HG02981 (cell line): ENCODE data around the gene TNRC6B.
"Not testable (repeated sequence)": the region's sequence is repeated elsewhere in the genome, so short reads cannot be mapped to it uniquely, and the experiment has no call there.

Source experiments
- ATAC-seq: cut with Tn5 transposase; IDR thresholded peaks from one replicate; pipeline ENCODE4 v1.9.1; 2021; ENCODE audit warnings: mild to moderate bottlenecking, moderate library complexity; ENCODE audit not compliant: unreplicated experiment

The TNRC6B gene

DNA sequence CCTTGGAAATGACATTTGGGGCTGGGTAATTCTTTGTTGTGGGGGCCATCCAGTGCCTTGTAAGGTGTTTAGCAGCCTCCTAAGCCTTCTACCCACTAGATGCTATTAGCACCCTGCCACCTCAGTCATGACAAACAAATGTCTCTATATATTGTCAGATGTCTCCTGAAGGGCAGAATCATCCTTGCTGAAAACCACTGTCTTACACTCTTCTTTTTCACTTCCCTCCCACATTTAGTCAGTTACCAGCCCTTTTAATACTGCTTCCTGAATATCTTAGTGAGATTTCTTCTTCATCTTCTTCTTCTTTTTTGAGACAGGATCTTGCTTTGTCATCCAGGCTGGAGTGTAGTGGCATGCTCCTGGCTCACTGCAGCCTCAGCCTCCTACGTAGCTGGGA lies 33.1 kb downstream of the TNRC6B start:
- ATAC-seq = peak; percentile 61

DNA sequence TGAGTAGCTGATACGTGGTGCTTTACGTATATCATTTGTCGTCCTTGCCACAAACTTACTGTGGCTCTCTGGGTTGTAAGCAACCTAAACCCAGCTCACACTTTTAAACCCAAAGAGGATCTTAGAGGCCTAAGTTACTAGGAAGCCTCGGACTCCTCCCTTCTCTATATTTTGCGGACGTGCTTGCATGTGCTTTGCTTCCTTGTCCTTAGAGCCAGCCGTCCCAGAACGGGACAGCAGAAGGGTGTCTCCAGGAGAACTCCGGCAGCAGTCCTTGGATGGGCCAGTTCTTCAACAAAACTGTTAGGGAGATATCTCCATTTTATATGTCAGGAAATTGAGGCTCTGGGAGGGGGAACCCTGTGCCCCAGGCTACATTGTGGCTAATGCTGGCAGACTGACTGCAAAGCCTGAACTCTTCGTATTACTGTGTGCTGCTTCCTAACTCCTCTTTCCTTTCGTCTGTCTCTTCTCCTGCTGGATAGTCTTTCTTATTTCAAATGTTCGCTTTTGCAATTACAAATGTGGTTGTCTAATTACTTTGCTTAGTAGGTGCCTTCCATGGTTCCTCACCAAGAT lies 33.8 kb downstream of the TNRC6B start:
- ATAC-seq = no peak

DNA sequence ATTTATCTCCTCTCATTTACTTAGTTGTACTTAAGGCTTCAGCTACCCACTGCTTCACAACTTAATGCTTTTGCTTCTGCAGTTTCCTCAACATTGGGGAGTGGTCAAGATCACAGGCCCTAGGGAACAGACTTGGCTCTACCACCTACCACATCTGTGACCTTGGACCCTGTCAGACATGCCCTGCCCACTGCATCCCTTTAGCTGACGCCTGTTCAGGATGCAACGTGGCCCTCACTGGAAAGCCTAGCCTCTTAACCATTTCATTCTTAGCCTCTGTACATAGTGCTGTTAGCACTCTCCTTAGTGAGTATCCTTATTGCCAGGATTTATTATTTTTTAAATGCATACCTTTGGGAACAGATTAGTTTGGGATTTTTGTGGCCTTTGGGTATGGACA lies 34.4 kb downstream of the TNRC6B start:
- no peak for ATAC-seq

DNA sequence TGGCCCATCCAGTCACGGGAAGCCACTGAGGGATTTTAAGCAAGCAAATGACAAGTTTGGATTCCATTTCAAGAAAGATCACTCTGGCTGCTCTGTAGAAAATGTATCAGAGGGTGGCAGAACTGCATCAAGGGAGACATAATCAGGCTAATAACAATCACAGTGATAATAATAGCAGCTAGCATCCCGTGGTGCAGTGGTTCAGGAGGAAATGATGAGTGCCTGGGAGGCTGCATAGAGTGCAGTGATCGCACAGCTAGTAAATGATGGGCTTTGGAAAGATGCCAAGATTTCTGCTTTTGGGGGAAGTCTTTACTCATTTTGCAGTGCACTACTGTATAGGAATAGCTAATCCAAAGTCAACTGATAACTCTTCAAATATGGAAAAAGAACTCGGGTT lies 35.8 kb downstream of the TNRC6B start:
- no peak for ATAC-seq

DNA sequence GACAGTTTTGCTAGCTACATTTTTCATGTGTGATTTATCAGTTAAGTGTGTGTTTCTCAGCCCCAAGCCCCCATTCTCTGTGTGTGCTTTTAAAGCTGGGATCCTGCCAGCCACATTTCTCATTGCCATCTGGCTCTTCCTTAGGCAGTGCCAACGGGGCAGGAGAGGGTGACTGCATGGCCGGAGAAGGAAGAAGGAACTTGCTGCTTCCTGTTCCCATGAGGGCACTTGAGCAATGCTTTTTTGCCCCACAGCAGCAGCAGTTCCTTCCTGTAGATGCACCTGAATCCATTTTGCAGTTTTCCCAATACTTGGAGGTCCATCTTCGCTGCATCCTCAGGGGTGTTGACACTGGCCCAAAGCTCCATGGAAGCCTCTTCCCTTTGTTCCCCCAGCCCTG lies 37.5 kb downstream of the TNRC6B start:
- no peak for ATAC-seq

DNA sequence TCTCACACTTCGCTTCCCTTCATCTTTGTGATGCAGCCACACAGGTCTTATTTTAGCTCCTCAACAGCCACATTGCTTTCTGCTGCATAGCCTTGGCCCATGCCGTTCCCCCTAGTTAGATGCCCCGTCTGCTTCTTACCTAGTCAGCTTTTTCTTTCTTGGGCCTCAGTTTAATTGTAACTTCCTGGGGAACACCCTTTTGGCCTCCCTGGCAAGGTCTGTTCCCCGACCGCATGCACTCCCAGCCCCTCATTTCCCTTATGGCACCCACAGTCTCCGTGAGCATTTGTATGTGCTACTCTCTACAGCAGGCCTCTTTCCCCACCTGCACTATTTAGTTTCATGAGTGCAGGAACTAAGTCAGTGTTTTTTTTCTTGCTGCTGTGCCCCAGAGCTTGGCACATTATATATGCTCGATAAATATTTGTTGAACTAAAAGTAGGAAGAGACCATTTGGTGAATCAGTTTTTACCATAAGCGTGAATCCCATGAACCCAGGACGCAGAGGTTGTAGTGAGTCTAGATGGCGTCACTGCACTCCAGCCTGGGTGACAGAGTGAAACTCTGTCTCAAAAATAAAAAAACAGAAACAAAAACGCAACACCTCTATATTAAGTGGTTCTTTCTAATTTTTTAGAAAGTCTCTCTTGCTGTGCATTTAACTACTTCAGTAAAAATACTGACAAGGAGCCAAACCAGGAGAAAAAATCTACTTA lies 38.5 kb downstream of the TNRC6B start:
- ATAC-seq = no peak

DNA sequence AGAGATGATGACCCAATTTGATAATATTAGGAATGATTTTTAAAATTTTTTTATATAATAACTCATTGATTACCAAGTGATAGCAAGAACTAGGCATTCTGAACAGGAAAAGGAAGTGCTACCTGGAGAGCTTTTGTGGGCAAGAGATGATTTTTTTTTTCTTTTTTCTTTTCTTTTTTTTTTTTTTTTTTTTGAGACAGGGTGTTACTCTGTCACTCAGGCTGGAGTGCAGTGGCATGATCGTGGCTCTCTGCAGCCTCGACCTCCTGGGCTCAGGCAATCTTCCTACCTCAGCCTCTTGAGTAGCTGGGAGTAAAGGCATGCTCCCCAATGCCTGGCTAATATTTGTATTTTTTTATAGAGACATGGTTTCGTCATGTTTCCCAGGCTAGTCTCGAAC lies 40.4 kb downstream of the TNRC6B start:
- ATAC-seq = no peak

DNA sequence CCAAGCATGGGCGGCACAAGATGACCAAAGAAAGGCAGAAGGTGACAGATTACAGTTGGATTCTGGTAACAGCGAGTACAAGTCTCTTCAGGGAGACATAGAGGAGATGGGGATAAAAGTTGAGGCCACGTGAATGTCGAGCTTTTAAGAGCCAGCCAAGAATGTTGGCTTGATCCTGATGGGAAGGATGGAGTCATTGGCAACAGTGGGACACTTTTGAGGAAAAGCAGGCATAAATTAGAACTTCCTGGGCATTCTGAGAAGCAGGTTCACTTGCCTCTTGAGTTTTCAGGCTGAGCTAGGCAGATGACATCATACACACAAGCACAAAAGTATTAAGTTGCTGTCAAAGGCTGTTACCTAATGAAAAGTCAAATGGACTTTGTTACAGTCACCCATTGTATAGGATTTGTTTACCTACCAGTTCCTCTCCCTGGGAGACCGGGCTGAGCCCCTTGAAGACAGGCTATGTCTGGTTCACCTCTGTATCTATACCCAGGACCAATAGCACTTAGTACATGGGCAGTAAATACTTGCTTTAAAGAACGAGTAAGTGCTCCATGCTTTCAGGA lies 41.1 kb downstream of the TNRC6B start:
- ATAC-seq = no peak

DNA sequence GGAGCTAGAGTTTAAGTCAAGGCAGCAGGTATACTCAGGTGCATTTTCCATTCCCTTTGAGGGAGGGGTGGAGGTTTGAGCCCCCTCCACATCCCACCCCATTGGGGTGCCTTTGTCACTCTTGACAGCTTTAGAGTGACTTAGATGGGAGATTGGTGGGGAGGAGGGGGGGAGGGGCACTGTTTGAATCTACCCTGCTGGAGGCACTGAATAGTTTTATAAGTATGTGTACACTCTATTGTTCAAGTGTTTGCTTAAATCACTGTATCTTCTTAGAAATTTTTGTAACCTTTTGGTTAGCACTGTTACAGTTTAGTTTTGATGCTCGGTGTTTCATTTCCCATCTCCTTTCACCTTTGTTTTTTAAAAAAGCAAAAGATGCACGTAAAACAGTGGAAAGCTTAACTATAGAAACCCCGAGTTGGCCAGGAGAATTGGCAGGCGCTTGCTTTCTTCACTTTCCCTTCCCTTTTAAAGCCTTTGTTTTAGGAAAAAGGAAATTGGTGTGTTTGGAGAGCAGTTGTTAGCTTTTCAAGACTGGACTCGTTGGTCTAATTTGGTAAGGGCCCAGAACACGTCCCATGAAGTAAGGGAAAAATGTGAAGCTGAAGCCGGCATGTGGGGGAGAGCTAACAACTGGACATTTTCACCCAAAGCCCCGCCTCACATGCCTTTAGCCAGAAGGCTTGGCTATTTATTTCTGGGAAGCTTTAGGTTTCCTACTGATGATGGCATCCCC lies 42.8 kb downstream of the TNRC6B start:
- no peak for ATAC-seq

DNA sequence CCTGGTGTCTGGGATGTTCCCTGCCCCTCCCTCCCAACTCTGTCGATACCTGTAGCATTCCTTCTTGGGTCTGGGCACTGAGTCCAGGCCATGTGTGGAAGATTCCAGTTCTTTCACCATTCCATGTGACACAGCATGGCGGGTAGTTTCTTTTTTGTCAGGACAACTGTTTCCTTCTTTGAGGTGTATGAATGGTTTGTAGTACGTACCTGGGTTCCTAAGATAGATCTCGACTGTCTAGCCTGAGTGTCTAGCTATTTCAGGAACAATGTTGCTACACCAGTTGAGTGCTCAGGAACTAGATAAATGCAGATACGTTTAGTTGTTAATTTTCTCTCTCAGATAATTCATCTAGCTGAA lies 43.3 kb downstream of the TNRC6B start:
- ATAC-seq = no peak

DNA sequence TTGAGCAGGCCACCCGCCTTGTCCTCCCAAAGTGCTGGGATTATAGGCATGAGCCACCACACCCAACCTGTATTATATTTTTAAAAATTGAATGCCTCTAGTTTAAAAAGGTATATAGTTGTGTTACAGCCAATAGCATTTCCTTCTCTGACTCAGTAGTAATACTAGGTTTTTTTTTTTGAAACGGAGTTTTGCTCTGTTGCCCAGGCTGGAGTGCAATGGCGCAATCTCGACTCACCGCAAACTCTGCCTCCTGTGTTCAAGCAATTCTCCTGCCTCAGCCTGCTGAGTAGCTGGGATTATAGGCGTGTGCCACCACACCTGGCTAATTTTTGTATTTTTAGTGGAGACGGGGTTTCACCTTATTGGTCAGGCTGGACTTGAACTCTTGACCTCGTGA lies 45.3 kb downstream of the TNRC6B start:
- not testable (repeated sequence) for ATAC-seq

DNA sequence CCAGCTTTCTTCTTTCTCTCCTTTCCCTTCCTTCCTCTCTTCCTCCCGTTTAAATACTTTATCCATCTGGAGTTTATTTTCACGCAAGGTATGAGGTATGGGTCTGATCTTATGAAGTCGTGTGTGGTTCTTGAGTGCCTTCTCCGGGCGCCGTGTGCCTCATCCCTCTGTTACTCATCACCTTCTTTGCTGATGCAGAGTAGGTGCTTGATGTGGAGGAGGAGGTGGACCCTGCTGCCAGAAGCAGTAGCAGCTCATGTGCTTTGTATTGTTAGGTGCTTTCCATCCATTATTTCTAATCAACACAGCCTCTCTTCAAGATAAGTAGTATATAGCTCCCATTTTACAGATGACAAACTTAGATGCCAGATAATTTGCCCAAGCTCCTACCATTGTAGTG lies 47.0 kb downstream of the TNRC6B start:
- ATAC-seq = no peak

DNA sequence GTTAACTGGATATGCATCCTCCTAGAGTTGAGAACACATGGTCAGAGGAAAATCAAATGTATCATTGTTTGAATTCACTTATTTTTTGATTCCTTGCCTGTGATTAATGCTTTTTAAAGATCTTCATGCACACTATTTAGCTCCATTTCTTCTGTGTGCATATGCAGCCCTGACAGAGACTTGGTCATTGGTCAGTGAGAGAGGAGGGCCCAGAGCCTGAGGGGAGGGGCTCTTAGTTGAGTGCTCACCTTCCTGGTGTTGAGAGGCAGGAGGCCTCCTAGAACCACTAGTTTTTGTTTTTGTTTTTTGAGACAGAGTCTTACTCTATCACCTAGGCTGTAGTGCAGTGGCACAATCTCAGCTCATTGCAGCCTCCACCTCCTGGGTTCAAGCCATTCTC lies 48.9 kb downstream of the TNRC6B start:
- ATAC-seq = no peak

DNA sequence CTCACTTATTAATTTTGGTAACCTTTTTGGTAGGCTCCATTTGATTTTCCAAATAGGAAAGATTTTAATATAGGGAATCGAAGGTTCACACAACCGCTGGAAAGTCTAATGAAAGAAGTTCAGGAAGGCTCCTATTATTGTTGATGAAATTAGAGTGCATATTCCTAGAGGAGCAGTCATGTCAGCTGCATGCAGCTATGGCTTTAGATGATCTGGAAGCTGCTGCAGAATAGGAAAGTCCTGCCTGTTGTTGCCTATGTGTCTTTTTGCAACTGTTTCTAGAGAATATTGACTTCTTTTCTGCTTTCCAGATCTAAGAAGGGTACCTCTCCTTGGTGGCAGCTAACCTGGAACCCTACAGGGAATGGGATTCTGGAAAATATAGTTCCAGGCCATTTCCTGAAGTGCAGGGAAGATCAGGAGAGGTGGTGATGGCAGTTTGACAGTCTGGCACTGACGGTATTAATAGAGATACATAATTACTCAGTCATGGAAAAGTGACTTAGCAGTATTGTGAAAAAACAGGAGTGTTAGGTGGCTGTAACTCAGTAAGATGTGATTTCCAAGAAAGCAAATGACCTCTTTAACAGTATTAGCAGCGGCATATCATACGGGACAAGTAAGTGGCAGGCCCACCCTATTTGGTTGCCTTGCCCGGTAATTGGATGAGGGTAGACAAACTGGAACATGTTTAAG lies 54.0 kb downstream of the TNRC6B start:
- ATAC-seq = no peak

DNA sequence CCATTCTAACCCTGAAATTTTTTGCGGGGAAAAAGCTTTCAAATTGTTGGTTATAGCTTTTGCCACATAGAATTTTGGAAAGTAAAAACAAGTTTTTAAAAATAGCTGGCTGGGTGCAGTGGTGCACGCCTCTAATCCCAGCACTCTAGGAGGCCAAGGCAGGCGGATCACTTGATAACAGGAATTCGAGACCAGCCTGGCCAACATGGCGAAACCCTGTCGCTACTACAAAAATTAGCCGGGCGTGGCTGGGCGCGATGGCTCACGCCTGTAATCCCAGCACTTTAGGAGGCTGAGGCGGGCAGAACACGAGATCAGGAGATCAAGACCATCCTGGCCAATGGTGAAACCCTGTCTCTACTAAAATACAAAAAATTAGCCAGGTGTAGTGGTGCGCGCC lies 54.9 kb downstream of the TNRC6B start:
- no peak for ATAC-seq

DNA sequence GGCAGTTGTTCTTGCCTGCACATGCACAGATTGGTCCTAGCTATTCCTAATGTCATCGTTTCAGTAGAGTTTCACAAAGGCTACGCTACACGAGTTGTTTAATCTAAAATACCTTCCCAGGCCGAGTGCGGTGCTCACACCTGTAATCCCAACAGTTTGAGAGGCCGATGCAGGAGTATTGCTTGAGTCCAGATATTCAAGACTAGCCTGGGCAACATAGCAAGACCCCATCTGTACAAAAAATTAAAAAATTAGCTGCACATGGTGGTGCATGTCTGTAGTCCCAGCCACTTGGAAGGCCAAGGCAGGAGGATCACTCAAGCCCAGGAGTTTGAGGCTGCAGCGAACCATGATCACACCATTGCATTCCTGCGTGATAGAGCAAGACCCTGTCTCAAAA lies 56.2 kb downstream of the TNRC6B start:
- ATAC-seq = no peak

DNA sequence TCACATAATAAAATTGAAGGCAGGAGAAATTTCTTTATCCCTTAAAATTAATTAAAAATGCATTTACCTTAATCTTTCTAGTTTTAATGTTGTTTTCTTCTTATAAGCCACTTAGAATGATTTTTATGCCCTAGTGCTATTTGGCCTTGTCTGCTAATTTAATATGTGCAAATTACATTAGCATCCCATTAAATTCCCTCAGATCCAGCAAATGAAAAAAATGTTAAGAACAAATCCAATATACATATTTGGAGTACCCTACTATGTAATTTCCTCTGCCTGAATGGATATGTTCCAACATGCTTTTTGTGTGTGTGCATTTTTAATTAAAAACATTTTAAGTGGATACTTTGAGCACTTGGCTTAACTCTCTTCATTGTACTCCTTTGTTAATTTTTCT lies 56.9 kb downstream of the TNRC6B start:
- ATAC-seq = no peak

DNA sequence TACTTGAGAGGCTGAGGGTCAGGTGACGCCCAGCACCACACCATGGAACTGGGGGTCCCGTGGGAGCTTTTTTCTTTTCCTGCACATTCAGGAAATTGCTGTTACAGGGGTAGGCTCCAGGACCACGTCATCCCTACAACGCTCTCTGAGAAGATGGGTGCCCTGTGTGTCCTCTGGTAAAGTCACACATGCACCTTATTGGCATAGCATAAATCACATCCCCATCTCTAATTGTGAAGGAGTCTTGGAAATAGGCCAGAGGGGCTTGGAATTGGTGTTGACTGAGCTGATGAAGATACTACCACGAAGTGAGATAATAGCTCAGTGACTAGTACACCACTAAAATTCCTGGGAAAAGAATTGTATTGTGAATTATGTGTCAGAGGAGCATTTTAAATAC lies 57.6 kb downstream of the TNRC6B start:
- no peak for ATAC-seq

DNA sequence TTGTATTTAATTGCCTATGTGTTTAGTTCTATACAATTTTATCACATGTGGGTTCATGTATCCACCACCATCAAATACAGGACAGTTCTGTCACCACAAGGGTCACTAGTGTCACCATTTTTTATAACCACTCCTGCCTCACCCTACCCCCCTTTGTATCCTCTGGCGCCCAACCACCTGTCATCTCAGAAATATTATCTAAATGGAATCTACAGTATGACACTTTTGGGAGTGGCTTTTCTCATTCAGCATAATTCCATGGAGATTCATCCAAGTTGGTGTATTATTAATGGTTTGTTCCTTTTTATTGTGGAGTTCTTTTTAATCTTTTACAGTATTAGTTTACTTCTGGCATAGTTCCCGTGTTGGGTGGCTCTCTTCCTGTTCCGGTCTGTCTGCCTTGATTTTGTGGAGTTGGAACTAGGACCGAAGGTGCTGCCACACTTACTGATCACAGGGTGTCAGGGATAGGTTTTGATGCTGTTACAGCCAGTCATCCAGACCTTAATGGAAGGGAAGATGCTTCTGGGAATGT lies 58.5 kb downstream of the TNRC6B start:
- no peak for ATAC-seq

DNA sequence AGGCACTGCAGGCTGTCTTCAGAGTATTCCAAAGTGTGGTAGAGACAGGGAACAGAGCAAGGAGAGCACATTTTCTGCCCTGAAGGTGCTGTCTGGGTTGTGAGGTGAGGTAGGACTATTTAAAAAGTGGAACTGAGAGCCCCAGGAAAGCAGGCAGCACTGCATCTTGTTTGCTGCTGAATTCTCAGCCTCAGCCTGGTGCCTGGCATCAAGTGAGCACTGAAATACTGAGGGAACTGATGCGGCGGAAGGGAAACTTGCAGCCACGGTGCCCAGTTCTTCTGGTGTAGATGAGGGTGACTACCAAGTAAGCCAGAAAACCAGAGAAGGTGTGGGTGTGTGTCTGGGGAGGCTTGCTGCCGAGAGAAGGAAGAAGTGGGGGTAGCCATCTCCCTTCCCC lies 59.5 kb downstream of the TNRC6B start:
- no peak for ATAC-seq

DNA sequence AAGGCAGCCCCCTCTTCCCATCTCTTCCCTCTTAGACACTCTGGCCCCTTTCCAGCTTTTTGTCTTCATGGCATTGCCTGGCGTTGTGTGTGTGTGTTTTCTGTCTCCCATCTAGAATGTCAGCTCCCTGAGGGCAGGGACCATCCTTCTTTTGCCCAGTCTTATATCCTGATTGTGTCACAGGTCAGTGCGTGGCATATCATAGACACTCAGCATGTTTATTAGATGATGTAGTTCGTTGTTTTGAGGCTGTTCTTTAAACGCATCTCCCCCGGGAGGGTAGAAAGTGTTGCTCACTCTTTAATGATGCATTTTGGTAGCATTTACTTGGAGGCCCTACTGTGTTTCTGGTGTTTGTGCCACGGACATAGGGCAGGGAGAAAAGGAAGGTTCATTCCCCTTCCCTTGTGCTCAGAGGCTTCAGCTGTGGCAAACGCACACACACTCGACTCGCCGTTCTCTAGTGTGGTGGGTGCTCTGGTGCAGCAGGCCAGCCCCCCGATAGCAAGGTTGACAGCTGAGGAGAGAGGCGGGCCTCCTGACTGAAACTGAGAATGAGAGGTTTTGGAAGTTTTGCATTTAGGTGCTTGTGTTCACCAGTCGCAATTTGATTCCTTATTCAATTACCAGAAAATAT lies 60.2 kb downstream of the TNRC6B start:
- no peak for ATAC-seq
